PC-9 (cell line): ENCODE results near the gene FAM163B.

Experiments
- EZH2 ChIP-seq: fragments of 200-600 bp; sonication (generic); IDR thresholded peaks from 2 replicates; pipeline ENCODE4 v1.8.0; 2017; ENCODE audit warnings: antibody characterized with exemption, low read depth
- TF ChIP-seq, protein P1 (sequence below): fragments of 200-600 bp; sonication (generic); conservative IDR thresholded peaks from 2 replicates; pipeline ENCODE4 v1.6.1; 2017; ENCODE audit warnings: mixed run types, antibody characterized with exemption, mild to moderate bottlenecking, moderate library complexity

DNA sequence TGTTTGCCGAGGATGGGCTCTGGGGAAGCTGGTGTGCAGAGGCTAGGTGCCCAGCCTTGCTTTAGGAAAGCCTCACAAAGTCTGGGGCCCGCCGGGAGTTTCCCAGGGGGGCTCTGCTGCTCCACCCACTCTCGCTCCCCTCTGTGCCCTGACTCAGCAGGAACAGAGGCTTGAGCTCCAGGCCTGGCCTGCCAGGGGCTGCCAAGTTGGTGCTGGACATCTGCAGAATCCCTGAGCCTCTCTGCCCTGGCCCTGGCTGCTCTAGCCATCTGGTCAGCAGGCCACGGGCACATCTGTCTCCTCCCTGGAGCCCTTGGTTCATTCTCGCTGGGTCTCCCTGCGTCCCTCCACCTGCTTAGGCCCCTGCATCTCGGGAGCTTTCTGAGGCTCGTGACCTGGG, 75.3 kb downstream of the FAM163B start:
- TF ChIP-seq, protein P1, sequence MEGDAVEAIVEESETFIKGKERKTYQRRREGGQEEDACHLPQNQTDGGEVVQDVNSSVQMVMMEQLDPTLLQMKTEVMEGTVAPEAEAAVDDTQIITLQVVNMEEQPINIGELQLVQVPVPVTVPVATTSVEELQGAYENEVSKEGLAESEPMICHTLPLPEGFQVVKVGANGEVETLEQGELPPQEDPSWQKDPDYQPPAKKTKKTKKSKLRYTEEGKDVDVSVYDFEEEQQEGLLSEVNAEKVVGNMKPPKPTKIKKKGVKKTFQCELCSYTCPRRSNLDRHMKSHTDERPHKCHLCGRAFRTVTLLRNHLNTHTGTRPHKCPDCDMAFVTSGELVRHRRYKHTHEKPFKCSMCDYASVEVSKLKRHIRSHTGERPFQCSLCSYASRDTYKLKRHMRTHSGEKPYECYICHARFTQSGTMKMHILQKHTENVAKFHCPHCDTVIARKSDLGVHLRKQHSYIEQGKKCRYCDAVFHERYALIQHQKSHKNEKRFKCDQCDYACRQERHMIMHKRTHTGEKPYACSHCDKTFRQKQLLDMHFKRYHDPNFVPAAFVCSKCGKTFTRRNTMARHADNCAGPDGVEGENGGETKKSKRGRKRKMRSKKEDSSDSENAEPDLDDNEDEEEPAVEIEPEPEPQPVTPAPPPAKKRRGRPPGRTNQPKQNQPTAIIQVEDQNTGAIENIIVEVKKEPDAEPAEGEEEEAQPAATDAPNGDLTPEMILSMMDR = no peak
- no peak for TF ChIP-seq EZH2
